ENCODE results near the gene TRMT2A.

Gene TRMT2A

GRCh38 chr22:20125201-20126174 lies 8.5 kb upstream of the TRMT2A start:
- POLR2A ChIA-PET (ENCODE audit: low non-redundant PET), result no interaction called here
- no peak for DNase-seq (ENCODE audit: low spot score)
- peak overlapping the region; percentile 86 for H3K27ac ChIP-seq
- no peak for TF ChIP-seq CTCF (conservative IDR thresholded peaks at IDR 0.05; ENCODE audit: low read depth)
- CTCF ChIA-PET, result interaction anchor here (0.7 kb wide), 1 partner anchor 115 kb away, joined by 3 read pairs; no protein-coding TSS in a partner anchor

GRCh38 chr22:20124083-20124787 lies 7.2 kb upstream of the TRMT2A start:
- DNase-seq (ENCODE audit: low spot score), result no peak
- H3K27ac ChIP-seq, result peak overlapping the region; percentile 86
- CTCF ChIA-PET, result no interaction called here
- no peak for TF ChIP-seq CTCF (conservative IDR thresholded peaks at IDR 0.05; ENCODE audit: low read depth)
- POLR2A ChIA-PET (ENCODE audit: low non-redundant PET), result no interaction called here

GRCh38 chr22:20123366-20124082 lies 6.5 kb upstream of the TRMT2A start:
- POLR2A ChIA-PET (ENCODE audit: low non-redundant PET), result no interaction called here
- CTCF ChIA-PET, result no interaction called here
- DNase-seq (ENCODE audit: low spot score), result no peak
- no peak for TF ChIP-seq CTCF (conservative IDR thresholded peaks at IDR 0.05; ENCODE audit: low read depth)
- H3K27ac ChIP-seq, result peak overlapping the region; percentile 86

- ChIA-PET POLR2A (ENCODE audit: low non-redundant PET) (no interaction called here), CTCF (no interaction called here)
- no peak for DNase-seq (ENCODE audit: low spot score)
- TF ChIP-seq CTCF (conservative IDR thresholded peaks at IDR 0.05; ENCODE audit: low read depth), result no peak
- H3K27ac ChIP-seq, result peak overlapping the region; percentile 8; the same call in 1 of the 2 replicates
Measured at GRCh38 chr22:20121856-20122415, 4.9 kb upstream of the TRMT2A start.

GRCh38 chr22:20118300-20119020 lies 1.4 kb upstream of the TRMT2A start:
- CTCF ChIA-PET, result no interaction called here
- H3K27ac ChIP-seq, result peak overlapping the region; percentile 87
- POLR2A ChIA-PET (ENCODE audit: low non-redundant PET), result no interaction called here
- TF ChIP-seq CTCF (conservative IDR thresholded peaks at IDR 0.05; ENCODE audit: low read depth), result no peak
- DNase-seq (ENCODE audit: low spot score), result no peak

Measured in RWPE1 (cell line).